Stimulated activated CD4-positive, alpha-beta T cell treated with anti-CD3 and anti-CD28 coated beads, Interleukin-4, amount 100 ng/mL, for 24 hours (primary cell): ENCODE measurements around the gene SCN1A.
"Not testable (repeated sequence)": the region's sequence is repeated elsewhere in the genome, so short reads cannot be mapped to it uniquely, and the experiment has no call there.

Source experiments
- DNase-seq: peaks from one replicate; pipeline ENCODE4 v3.0.0-alpha.2; 2020

SCN1A gene

GRCh38 chr2:166134252-166135151 is 6.7 kb upstream of the SCN1A start:
- no peak for DNase-seq

GRCh38 chr2:166133653-166134052 is 5.8 kb upstream of the SCN1A start:
- no peak for DNase-seq

GRCh38 chr2:166128156-166128505 is 311 bp upstream of the SCN1A start:
- no peak for DNase-seq

GRCh38 chr2:166126007-166126639 is 1.7 kb downstream of the SCN1A start:
- no peak for DNase-seq

GRCh38 chr2:166125557-166125956 is 2.3 kb downstream of the SCN1A start:
- DNase-seq, result no peak

- DNase-seq, result no peak
Observed at GRCh38 chr2:166118180-166118579, 9.6 kb downstream of the SCN1A start.

GRCh38 chr2:166117491-166117890 is 10.3 kb downstream of the SCN1A start:
- DNase-seq, result no peak

- DNase-seq, result no peak
Observed at GRCh38 chr2:166115589-166115988, 12.2 kb downstream of the SCN1A start.

GRCh38 chr2:166112193-166112605 is 15.6 kb downstream of the SCN1A start:
- DNase-seq, result no peak

GRCh38 chr2:166106431-166107015 is 21.3 kb downstream of the SCN1A start:
- DNase-seq, result no peak

- DNase-seq, result no peak
Observed at GRCh38 chr2:166104773-166105172, 23.0 kb downstream of the SCN1A start.

GRCh38 chr2:166104084-166104483 is 23.7 kb downstream of the SCN1A start:
- no peak for DNase-seq

GRCh38 chr2:166103277-166103676 is 24.5 kb downstream of the SCN1A start:
- not testable (repeated sequence) for DNase-seq

GRCh38 chr2:166094325-166094724 is 33.5 kb downstream of the SCN1A start:
- no peak for DNase-seq

- no peak for DNase-seq
Observed at GRCh38 chr2:166092889-166093288, 34.9 kb downstream of the SCN1A start.

GRCh38 chr2:166091439-166091838 is 36.4 kb downstream of the SCN1A start:
- DNase-seq, result no peak

GRCh38 chr2:166090908-166091307 is 36.9 kb downstream of the SCN1A start:
- DNase-seq, result no peak

- no peak for DNase-seq
Observed at GRCh38 chr2:166090346-166090745, 37.5 kb downstream of the SCN1A start.

GRCh38 chr2:166088634-166089033 is 39.2 kb downstream of the SCN1A start:
- no peak for DNase-seq

GRCh38 chr2:166084301-166084700 is 43.5 kb downstream of the SCN1A start:
- DNase-seq, result no peak

GRCh38 chr2:166082736-166083135 is 45.1 kb downstream of the SCN1A start:
- DNase-seq, result no peak

- DNase-seq, result no peak
Observed at GRCh38 chr2:166081852-166082251, 46.0 kb downstream of the SCN1A start.

- DNase-seq, result no peak
Observed at GRCh38 chr2:166081131-166081632, 46.6 kb downstream of the SCN1A start.

- DNase-seq, result no peak
Observed at GRCh38 chr2:166074430-166074829, 53.4 kb downstream of the SCN1A start.
